Suprapubic skin (tissue), 4 donors: Measurements from ENCODE around the gene CISD1. TPM values are rescaled to one million over a fixed set of nuclear protein-coding genes. Genes with fewer than 3 reads are reported as not detected.
A peak's percentile ranks its signal among the peaks of the same experiment; 100 is the strongest.

Source experiments
- DNase-seq, 2 donors: peaks; one replicate each; pipeline ENCODE4 v3.0.0-alpha.2; 2019; ENCODE audit warnings: low spot score in 2 of 2
- H3K27ac ChIP-seq: fragments of 200-600 bp; sonication (generic); one replicate; pipeline ENCODE4 v1.5.1; 2019
- H3K27me3 ChIP-seq: fragments of 200-600 bp; sonication (generic); one replicate; pipeline ENCODE4 v1.5.1; 2019
- H3K36me3 ChIP-seq: fragments of 200-600 bp; sonication (generic); one replicate; pipeline ENCODE4 v1.5.1; 2019
- H3K4me1 ChIP-seq: fragments of 200-600 bp; sonication (generic); one replicate; pipeline ENCODE4 v1.5.1; 2019
- H3K4me3 ChIP-seq: fragments of 200-600 bp; sonication (generic); one replicate; pipeline ENCODE4 v1.5.1; 2019; ENCODE audit warnings: mild to moderate bottlenecking
- H3K9me3 ChIP-seq: fragments of 200-600 bp; sonication (generic); one replicate; pipeline ENCODE4 v1.5.1; 2019
- EP300 ChIP-seq: sonication (generic); formaldehyde crosslinking; IDR thresholded peaks from one replicate; pipeline ENCODE4 v1.6.1; 2017; ENCODE audit warnings: antibody characterized with exemption
- POLR2A ChIP-seq, 2 donors: fragments of 450-650 bp; IDR thresholded peaks; one replicate each; pipeline ENCODE4 v1.6.1; 2017; ENCODE audit warnings: antibody characterized with exemption in 2 of 2, mild to moderate bottlenecking in 2 of 2, moderate library complexity in 2 of 2
- POLR2AphosphoS5 ChIP-seq, 3 donors: sonication (generic); formaldehyde crosslinking; IDR thresholded peaks; one replicate each; pipeline ENCODE4 v1.6.1; 2017; ENCODE audit warnings: antibody characterized with exemption in 3 of 3
- WGBS: methylation state at CpG from one replicate; pipeline ENCODE4 v1.1.5; 2018; 5-methylcytosine and 5-hydroxymethylcytosine counted together
- total RNA-seq, 4 donors: library from RNA; depleted of rRNA; stranded (reverse); fragments of >200 nt; gene quantifications; one replicate each; pipeline ENCODE4 v1.1.0, GENCODE V29; 2016
- TF ChIP-seq, protein P1 (sequence below), 2 donors: fragments of 200-600 bp in 1 of 2; fragments of 450-650 bp in 1 of 2; sonication (generic) in 1 of 2; IDR thresholded peaks; one replicate each; pipeline ENCODE4 v1.5.1; 2016 to 2019; ENCODE audit warnings: antibody characterized with exemption in 2 of 2, mild to moderate bottlenecking in 1 of 2, moderate library complexity in 1 of 2

The CISD1 gene
- total RNA-seq, 4 donors from 2014 or later = 12.6 to 22.7 (median 18.2) TPM

DNA sequence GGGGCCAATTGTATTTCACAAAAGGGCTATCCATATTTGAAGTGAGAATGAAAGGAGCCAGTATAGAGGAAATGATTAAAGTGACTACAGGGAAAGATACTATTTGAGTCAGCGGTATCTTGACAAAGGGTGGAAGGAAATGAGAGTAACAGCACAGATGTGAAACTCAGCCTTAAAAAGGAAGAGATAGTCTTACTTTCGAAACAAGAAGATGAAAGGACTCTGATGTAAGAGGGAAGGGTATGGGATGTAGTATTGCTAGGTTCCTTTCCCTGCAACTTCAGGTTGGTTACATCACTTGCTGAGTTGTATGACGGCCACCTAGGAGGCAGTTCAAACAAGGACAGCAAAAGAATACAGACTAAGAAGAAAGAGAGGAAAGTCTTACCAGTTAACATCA is 13.7 kb downstream of the CISD1 start:
- WGBS = 54% methylated on average over 3 of the region's 3 CpGs
- H3K27ac ChIP-seq = no peak overlapping the region

DNA sequence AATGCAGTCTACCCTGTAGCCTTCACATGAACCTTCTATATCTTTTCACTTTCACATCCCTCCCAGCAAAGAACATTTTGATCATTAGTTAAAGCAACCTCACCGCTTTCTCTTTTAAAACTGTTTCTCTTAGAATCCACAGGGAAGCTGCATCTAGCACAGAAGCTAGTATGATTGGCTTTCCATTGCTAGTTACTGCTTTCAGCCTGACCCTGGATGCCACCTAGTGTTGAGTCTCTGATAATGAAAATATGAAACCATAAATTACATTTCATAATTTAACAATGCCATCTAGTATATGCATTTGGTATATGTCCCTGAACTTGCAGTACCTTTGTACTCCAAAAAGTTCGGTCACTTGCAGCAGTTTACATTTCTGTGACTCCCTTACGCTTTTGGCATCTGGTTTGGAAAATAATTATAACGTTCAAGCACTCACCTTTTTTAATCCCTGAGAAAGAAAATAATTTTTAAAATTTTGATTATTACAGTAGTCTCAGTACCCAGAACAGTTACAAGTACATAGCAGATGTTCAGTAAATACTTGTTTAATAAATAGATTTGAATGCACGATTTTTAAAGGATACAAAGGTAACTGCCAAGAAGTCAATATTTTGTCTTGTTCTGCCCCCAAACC is 22.7 kb downstream of the CISD1 start:
- TF ChIP-seq POLR2AphosphoS5 (IDR thresholded peaks at IDR 0.05) = no peak
- TF ChIP-seq, protein P1, sequence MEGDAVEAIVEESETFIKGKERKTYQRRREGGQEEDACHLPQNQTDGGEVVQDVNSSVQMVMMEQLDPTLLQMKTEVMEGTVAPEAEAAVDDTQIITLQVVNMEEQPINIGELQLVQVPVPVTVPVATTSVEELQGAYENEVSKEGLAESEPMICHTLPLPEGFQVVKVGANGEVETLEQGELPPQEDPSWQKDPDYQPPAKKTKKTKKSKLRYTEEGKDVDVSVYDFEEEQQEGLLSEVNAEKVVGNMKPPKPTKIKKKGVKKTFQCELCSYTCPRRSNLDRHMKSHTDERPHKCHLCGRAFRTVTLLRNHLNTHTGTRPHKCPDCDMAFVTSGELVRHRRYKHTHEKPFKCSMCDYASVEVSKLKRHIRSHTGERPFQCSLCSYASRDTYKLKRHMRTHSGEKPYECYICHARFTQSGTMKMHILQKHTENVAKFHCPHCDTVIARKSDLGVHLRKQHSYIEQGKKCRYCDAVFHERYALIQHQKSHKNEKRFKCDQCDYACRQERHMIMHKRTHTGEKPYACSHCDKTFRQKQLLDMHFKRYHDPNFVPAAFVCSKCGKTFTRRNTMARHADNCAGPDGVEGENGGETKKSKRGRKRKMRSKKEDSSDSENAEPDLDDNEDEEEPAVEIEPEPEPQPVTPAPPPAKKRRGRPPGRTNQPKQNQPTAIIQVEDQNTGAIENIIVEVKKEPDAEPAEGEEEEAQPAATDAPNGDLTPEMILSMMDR (IDR thresholded peaks at IDR 0.05) = peak; percentile 66

More for the DNA sequence above, 13.7 kb downstream of the CISD1 start:
- TF ChIP-seq, protein P1 (IDR thresholded peaks at IDR 0.05) = no peak
- Histone ChIP-seq H3K4me3 (no peak overlapping the region), H3K27me3 (no peaks in the 10 kb centered on the region), H3K9me3 (no peaks in the 10 kb centered on the region), H3K36me3 (peaks cover 3% of the 10 kb centered on the region), H3K4me1 (peaks cover 26% of the 10 kb centered on the region)
- no peak for DNase-seq

DNA sequence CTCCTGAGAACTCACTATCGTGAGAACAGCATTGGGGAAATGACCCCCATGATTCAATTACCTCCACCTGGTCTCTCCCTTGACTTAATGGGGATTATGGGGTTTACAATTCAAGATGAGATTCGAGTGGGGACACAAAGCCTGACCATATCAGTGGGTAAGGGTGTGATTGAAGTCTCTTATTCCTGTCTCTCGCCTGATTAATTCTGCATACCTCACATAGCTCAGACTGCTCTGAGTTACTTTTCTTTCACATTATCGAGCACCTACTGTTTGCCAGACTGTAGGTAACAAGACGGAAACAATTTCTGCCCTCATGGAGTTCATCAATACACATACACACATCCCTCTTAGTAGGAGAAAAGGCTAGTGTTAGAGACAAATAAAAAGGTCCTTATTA is 25.0 kb downstream of the CISD1 start:
- Histone ChIP-seq H3K36me3 (no peaks in the 10 kb centered on the region), H3K27me3 (no peaks in the 10 kb centered on the region), H3K27ac (no peak overlapping the region), H3K9me3 (no peaks in the 10 kb centered on the region), H3K4me3 (no peak overlapping the region), H3K4me1 (no peaks in the 10 kb centered on the region)
- 86% methylated on average over 5 of the region's 5 CpGs for WGBS
- DNase-seq = no peak
- TF ChIP-seq, protein P1 (IDR thresholded peaks at IDR 0.05) = no peak
- TF ChIP-seq EP300 (no peak), POLR2AphosphoS5 (IDR thresholded peaks at IDR 0.05) (no peak), POLR2A (IDR thresholded peaks at IDR 0.05) (no peak)

More for the DNA sequence above, 22.7 kb downstream of the CISD1 start:
- 60% methylated on average over 5 of the region's 5 CpGs for WGBS
- Histone ChIP-seq H3K27ac (no peak overlapping the region), H3K36me3 (no peaks in the 10 kb centered on the region), H3K27me3 (no peaks in the 10 kb centered on the region), H3K4me3 (no peak overlapping the region), H3K9me3 (no peaks in the 10 kb centered on the region), H3K4me1 (no peaks in the 10 kb centered on the region)
- no peak for DNase-seq

DNA sequence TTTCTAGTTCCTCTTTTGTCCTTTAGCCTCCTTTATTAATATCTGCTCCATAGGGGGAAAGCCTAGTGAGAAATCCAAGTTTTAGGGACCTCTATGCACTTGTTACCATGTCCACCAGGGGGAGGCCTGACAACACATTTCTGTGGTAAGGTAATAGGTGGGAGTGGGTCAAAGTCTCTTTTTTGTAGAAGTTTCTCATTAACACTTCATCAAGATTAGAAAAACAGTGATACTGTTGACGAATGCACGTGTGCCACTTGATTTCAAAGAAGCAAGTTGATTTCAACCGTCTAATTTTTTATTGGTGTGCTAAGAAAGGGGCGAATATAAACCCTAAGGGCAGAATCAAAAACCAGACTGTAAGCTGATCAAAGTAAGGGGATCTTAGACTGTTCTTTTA is 30.6 kb downstream of the CISD1 start:
- H3K4me1 ChIP-seq = peaks cover 3% of the 10 kb centered on the region
- TF ChIP-seq POLR2A (IDR thresholded peaks at IDR 0.05) (no peak), EP300 (no peak), POLR2AphosphoS5 (IDR thresholded peaks at IDR 0.05) (no peak)
- TF ChIP-seq, protein P1 (IDR thresholded peaks at IDR 0.05) = peak; percentile 39 to 62
- no peaks in the 10 kb centered on the region for H3K9me3 ChIP-seq
- H3K36me3 ChIP-seq = no peaks in the 10 kb centered on the region
- whole genome bisulfite sequencing = 8% methylated on average over 4 of the region's 4 CpGs
- no peak overlapping the region for H3K4me3 ChIP-seq
- DNase-seq = no peak
- H3K27ac ChIP-seq = no peak overlapping the region
- H3K27me3 ChIP-seq = peaks cover 3% of the 10 kb centered on the region

DNA sequence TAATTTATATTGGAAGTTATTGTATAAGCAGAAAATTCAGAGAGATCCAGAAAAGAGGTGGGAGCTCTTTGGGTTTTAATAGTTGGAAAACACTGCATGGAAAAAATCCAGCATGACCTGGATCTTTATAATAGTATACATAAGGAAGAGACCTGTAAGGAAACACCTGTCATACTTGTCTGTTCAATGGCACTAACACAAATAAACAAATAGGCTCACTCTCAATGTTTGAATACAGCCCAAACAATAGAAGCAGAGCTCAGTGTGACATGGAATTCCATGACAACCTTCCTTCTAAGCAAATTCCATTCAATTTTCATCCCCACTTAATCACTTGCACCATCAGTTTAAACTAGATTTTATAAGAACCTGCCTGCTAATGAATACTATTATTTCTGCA is 31.7 kb downstream of the CISD1 start:
- Histone ChIP-seq H3K36me3 (no peaks in the 10 kb centered on the region), H3K9me3 (no peaks in the 10 kb centered on the region), H3K27me3 (peaks cover 5% of the 10 kb centered on the region), H3K27ac (no peak overlapping the region), H3K4me1 (peaks cover 3% of the 10 kb centered on the region), H3K4me3 (no peak overlapping the region)
- TF ChIP-seq POLR2A (IDR thresholded peaks at IDR 0.05) = no peak
- no peak for TF ChIP-seq POLR2AphosphoS5 (IDR thresholded peaks at IDR 0.05)
- TF ChIP-seq, protein P1 (IDR thresholded peaks at IDR 0.05) = no peak
- TF ChIP-seq EP300 = no peak
- no peak for DNase-seq
